Measurements from ENCODE around the gene DUXB.

Gene DUXB, protein sequence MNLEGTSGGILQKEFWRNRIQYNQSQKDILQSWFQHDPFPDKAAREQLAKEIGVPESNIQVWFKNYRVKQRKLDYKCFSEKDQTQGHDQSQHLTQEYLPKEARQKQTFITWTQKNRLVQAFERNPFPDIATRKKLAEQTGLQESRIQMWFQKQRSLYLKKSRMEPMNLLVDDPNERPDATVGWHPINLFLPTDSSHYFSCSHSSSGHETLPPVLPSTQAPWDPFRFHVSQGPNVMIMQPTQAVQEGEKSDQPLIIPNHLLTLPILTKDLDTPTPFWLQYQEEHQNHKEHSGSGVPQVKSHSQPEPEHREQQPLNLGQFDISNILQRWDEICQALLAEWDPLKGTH

DNA sequence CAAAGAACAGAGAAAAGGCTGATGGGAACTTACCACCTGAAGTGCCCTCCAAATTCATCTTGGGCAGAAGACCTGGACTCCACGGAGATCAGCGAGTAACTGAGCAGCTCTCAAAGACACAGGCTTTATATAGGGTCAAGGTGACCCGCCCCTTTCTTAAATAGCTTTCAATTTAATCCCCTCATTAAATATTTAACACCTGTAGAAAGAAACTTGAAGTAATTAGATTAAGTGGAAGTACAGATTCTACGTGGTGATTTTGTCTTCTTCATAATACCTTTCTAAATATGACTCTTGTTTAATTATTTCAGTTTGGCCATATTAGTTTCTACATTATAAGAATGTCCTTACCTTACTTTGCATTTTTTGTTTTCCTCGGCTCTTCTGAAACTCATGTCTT lies at the start of gene DUXB:
Gene DUXB (minus strand): TSS at position 101 of the 400 bp plus-strand sequence. CDS start 43 bp downstream, at position 58.
- no peak within 1 kb of the TSS for H3K4me3 ChIP-seq (ENCODE audit: low read length)
- no peak for DNase-seq (ENCODE audit: low read depth)
- no peak for TF ChIP-seq CTCF (conservative IDR thresholded peaks at IDR 0.05; ENCODE audit: low read length)

- no peak for TF ChIP-seq CTCF (conservative IDR thresholded peaks at IDR 0.05; ENCODE audit: low read length)
- DNase-seq (ENCODE audit: low read depth): no peak
These were observed 49.3 kb upstream of the DUXB start for GRCh38 chr16:75750528-75750927.

GRCh38 chr16:75746359-75746758 lies 45.1 kb upstream of the DUXB start:
- no peak overlapping the region for H3K4me3 ChIP-seq (ENCODE audit: low read length)
- no peak for TF ChIP-seq CTCF (conservative IDR thresholded peaks at IDR 0.05; ENCODE audit: low read length)
- DNase-seq (ENCODE audit: low read depth): no peak

More at GRCh38 chr16:75750528-75750927, 49.3 kb upstream of the DUXB start:
- no peak overlapping the region for H3K4me3 ChIP-seq (ENCODE audit: low read length)

DNA sequence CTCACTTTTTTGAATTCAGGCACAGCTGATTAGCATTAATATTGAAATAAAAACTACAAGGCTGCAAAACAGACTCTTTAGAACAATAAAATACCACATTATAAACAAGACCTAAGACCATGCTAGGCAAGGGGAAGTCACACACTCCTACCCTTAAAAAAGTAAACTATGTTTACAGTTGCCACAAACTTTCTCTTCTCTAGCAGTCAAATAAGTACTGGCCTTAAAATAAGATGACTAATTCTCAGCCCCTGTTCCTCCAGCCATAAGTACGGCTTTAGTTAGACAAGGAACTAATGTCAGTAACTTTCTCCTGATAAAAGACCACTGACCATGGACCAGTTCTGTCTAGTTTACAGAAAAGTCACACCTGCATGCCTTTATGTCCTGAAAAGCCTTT lies 44.6 kb upstream of the DUXB start:
- H3K4me3 ChIP-seq (ENCODE audit: low read length): no peak overlapping the region
- no peak for DNase-seq (ENCODE audit: low read depth)
- no peak for TF ChIP-seq CTCF (conservative IDR thresholded peaks at IDR 0.05; ENCODE audit: low read length)

- DNase-seq (ENCODE audit: low read depth): no peak
- H3K4me3 ChIP-seq (ENCODE audit: low read length): no peak overlapping the region
- TF ChIP-seq CTCF (conservative IDR thresholded peaks at IDR 0.05; ENCODE audit: low read length): no peak
These were observed 44.0 kb upstream of the DUXB start for GRCh38 chr16:75745242-75745641.

GRCh38 chr16:75742424-75743047 lies 41.3 kb upstream of the DUXB start:
- DNase-seq (ENCODE audit: low read depth): no peak
- TF ChIP-seq CTCF (conservative IDR thresholded peaks at IDR 0.05; ENCODE audit: low read length): no peak
- H3K4me3 ChIP-seq (ENCODE audit: low read length): no peak overlapping the region

Measured in AG10803 (cell line).